ENCODE measurements around the gene STEAP1B. TPM values are rescaled to one million over a fixed set of nuclear protein-coding genes. Genes with fewer than 3 reads are reported as not detected.
A peak's percentile ranks its signal among the peaks of the same experiment; 100 is the strongest.
"Not testable (repeated sequence)": the region's sequence is repeated elsewhere in the genome, so short reads cannot be mapped to it uniquely, and the experiment has no call there.

STEAP1B gene
- total RNA-seq, 1 donor from 2014 or later = 1.3 TPM

DNA sequence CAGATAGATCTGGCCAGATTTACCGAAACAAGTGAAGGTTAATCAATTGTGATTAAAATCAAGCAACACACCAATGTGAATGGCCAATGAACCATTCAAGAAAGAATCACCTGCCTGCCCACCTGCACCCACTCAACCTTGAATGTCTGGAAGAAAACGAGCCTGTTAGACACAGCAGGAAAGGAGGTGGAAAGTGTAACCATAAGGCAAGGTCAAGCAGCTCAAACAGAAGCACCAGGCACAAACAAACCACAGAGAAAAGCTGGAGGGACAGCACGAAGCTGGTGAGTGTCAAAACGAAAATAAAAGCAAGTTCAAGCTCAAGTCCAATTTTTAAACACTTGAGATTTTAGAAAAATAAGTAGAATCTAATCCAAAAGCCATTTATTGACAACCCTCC is 64.9 kb downstream of the STEAP1B start:
- Histone ChIP-seq H3K27me3 (ENCODE audit: insufficient read depth, low read length) (no peaks in the 10 kb centered on the region), H3K27ac (ENCODE audit: low read depth, low read length) (no peak overlapping the region), H3K9me3 (ENCODE audit: insufficient read depth, low read depth, low read length) (no peaks in the 10 kb centered on the region), H3K36me3 (ENCODE audit: insufficient read depth, low read length) (no peaks in the 10 kb centered on the region), H3K4me1 (ENCODE audit: insufficient read depth, low read length) (peaks cover 23% of the 10 kb centered on the region), H3K4me2 (ENCODE audit: low read length) (no peak overlapping the region), H2AFZ (ENCODE audit: low read depth, low read length) (no peak overlapping the region), H4K20me1 (ENCODE audit: insufficient read depth, low read length) (no peaks in the 10 kb centered on the region), H3K4me3 (ENCODE audit: insufficient read depth, low read depth, low read length) (no peak overlapping the region), H3K9ac (ENCODE audit: low read length) (no peak overlapping the region), H3K79me2 (ENCODE audit: insufficient read depth, low read length) (no peaks in the 10 kb centered on the region)
- no peaks in the 10 kb centered on the region for H3K9me3 Mint-ChIP-seq (ENCODE audit: unreplicated experiment)
- TF ChIP-seq EZH2 (IDR thresholded peaks at IDR 0.05; ENCODE audit: insufficient read depth, low read length) = no peak
- TF ChIP-seq, protein P1, sequence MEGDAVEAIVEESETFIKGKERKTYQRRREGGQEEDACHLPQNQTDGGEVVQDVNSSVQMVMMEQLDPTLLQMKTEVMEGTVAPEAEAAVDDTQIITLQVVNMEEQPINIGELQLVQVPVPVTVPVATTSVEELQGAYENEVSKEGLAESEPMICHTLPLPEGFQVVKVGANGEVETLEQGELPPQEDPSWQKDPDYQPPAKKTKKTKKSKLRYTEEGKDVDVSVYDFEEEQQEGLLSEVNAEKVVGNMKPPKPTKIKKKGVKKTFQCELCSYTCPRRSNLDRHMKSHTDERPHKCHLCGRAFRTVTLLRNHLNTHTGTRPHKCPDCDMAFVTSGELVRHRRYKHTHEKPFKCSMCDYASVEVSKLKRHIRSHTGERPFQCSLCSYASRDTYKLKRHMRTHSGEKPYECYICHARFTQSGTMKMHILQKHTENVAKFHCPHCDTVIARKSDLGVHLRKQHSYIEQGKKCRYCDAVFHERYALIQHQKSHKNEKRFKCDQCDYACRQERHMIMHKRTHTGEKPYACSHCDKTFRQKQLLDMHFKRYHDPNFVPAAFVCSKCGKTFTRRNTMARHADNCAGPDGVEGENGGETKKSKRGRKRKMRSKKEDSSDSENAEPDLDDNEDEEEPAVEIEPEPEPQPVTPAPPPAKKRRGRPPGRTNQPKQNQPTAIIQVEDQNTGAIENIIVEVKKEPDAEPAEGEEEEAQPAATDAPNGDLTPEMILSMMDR (IDR thresholded peaks at IDR 0.05; ENCODE audit: insufficient read depth, low read depth, low read length) = no peak
- no peaks in the 10 kb centered on the region for H3K27me3 Mint-ChIP-seq (ENCODE audit: low read depth, unreplicated experiment)
- FAIRE-seq (no peak), DNase-seq (ENCODE audit: low read depth) (no peak)
- no peak overlapping the region for H3K27ac Mint-ChIP-seq (ENCODE audit: unreplicated experiment)
- peaks cover 20% of the 10 kb centered on the region for H3K4me1 Mint-ChIP-seq (ENCODE audit: low read depth, unreplicated experiment)
- no peak overlapping the region for H3K4me3 Mint-ChIP-seq (ENCODE audit: unreplicated experiment)
- H3K36me3 Mint-ChIP-seq (ENCODE audit: low read depth, unreplicated experiment) = no peaks in the 10 kb centered on the region

DNA sequence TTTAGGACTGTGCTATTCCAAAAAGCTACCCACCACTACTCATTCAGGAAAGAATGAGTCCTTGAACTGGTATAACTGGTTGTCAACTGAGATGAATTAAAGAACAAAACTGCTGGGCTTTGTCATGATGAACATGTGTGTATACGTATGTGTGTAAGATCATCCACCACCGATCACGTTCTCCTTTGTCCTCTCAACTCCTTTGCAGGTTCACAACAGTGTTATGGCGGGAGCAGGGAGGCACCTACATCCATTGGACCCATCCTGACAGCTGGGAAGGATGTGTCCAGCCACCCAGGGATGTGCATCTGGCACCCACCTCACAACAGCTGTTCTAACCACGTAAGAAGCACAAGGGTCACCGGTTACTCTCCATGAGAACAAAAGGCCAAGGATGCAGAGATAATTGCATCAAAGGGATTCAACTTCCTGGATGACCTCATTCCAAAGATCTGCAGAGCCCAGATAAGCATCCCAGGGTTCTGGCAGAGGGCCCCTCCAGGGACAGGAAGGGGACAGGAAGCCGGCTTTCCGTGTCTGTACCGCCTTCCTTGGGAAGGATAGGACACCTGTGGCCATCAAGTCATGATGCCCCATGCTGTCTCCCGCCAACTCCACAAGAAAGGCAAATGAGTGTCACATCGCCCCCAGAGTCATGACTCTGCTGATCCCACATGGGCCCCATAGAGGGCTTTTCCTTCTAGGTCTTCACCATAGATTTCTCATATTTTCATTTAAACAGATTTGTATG is 66.1 kb downstream of the STEAP1B start:
- DNase-seq (ENCODE audit: low read depth) (peak; percentile 10), FAIRE-seq (no peak)
- peak overlapping the region; percentile 9 for H3K4me3 ChIP-seq (ENCODE audit: insufficient read depth, low read depth, low read length)
- Mint-ChIP-seq H3K4me1 (ENCODE audit: low read depth, unreplicated experiment) (peaks cover 20% of the 10 kb centered on the region), H3K36me3 (ENCODE audit: low read depth, unreplicated experiment) (no peaks in the 10 kb centered on the region), H3K27me3 (ENCODE audit: low read depth, unreplicated experiment) (no peaks in the 10 kb centered on the region), H3K9me3 (ENCODE audit: unreplicated experiment) (no peaks in the 10 kb centered on the region), H3K27ac (ENCODE audit: unreplicated experiment) (peak overlapping the region; percentile 3), H3K4me3 (ENCODE audit: unreplicated experiment) (no peak overlapping the region)
- H3K4me1 ChIP-seq (ENCODE audit: insufficient read depth, low read length) = peaks cover 23% of the 10 kb centered on the region
- H3K36me3 ChIP-seq (ENCODE audit: insufficient read depth, low read length) = no peaks in the 10 kb centered on the region
- H3K9me3 ChIP-seq (ENCODE audit: insufficient read depth, low read depth, low read length) = no peaks in the 10 kb centered on the region
- no peak for TF ChIP-seq EZH2 (IDR thresholded peaks at IDR 0.05; ENCODE audit: insufficient read depth, low read length)
- TF ChIP-seq, protein P1 (IDR thresholded peaks at IDR 0.05; ENCODE audit: insufficient read depth, low read depth, low read length) = no peak
- H3K4me2 ChIP-seq (ENCODE audit: low read length) = peak overlapping the region; percentile 57
- no peak overlapping the region for H3K9ac ChIP-seq (ENCODE audit: low read length)
- H3K27ac ChIP-seq (ENCODE audit: low read depth, low read length) = peak overlapping the region; percentile 36
- H3K27me3 ChIP-seq (ENCODE audit: insufficient read depth, low read length) = no peaks in the 10 kb centered on the region
- no peaks in the 10 kb centered on the region for H3K79me2 ChIP-seq (ENCODE audit: insufficient read depth, low read length)
- H2AFZ ChIP-seq (ENCODE audit: low read depth, low read length) = peak overlapping the region; percentile 16
- H4K20me1 ChIP-seq (ENCODE audit: insufficient read depth, low read length) = no peaks in the 10 kb centered on the region

DNA sequence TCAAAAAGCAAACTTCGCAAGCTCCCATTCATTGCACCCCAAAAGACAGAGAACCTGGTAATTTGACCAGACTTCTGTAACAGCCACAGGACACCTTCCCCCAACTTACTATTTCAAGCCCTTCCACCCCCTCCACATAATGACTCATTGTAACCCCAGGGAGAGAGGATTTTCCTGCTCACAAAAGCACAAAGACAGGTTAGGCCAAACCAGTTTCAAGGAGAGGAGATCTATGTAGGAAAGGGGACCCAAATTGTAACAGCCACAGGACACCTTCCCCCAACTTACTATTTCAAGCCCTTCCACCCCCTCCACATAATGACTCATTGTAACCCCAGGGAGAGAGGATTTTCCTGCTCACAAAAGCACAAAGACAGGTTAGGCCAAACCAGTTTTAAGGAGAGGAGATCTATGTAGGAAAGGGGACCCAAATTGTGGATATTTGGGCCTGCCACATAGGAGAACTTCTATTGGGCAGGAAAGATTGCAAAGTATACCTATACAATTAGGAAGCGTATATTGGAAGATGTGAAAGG is 66.8 kb downstream of the STEAP1B start:
- Histone ChIP-seq H3K4me3 (ENCODE audit: insufficient read depth, low read depth, low read length) (peak overlapping the region; percentile 9), H2AFZ (ENCODE audit: low read depth, low read length) (peak overlapping the region; percentile 16), H3K27ac (ENCODE audit: low read depth, low read length) (peak overlapping the region; percentile 36), H3K4me2 (ENCODE audit: low read length) (peak overlapping the region; percentile 64), H3K4me1 (ENCODE audit: insufficient read depth, low read length) (peaks cover 23% of the 10 kb centered on the region)
- H3K27ac Mint-ChIP-seq (ENCODE audit: unreplicated experiment) = peak overlapping the region; percentile 63
- H3K4me3 Mint-ChIP-seq (ENCODE audit: unreplicated experiment); DNase-seq (ENCODE audit: low read depth); H3K9me3 Mint-ChIP-seq (ENCODE audit: unreplicated experiment); H3K36me3 ChIP-seq (ENCODE audit: insufficient read depth, low read length); FAIRE-seq; H3K27me3 ChIP-seq (ENCODE audit: insufficient read depth, low read length); H3K9ac ChIP-seq (ENCODE audit: low read length); H3K9me3 ChIP-seq (ENCODE audit: insufficient read depth, low read depth, low read length); H3K36me3 Mint-ChIP-seq (ENCODE audit: low read depth, unreplicated experiment); H3K79me2 ChIP-seq (ENCODE audit: insufficient read depth, low read length); H3K27me3 Mint-ChIP-seq (ENCODE audit: low read depth, unreplicated experiment); H4K20me1 ChIP-seq (ENCODE audit: insufficient read depth, low read length): not testable (repeated sequence)
- peaks cover 20% of the 10 kb centered on the region for H3K4me1 Mint-ChIP-seq (ENCODE audit: low read depth, unreplicated experiment)

Measured in astrocyte (in vitro differentiated cells and primary cell).